ENCODE results near the gene SWI5.

DNA sequence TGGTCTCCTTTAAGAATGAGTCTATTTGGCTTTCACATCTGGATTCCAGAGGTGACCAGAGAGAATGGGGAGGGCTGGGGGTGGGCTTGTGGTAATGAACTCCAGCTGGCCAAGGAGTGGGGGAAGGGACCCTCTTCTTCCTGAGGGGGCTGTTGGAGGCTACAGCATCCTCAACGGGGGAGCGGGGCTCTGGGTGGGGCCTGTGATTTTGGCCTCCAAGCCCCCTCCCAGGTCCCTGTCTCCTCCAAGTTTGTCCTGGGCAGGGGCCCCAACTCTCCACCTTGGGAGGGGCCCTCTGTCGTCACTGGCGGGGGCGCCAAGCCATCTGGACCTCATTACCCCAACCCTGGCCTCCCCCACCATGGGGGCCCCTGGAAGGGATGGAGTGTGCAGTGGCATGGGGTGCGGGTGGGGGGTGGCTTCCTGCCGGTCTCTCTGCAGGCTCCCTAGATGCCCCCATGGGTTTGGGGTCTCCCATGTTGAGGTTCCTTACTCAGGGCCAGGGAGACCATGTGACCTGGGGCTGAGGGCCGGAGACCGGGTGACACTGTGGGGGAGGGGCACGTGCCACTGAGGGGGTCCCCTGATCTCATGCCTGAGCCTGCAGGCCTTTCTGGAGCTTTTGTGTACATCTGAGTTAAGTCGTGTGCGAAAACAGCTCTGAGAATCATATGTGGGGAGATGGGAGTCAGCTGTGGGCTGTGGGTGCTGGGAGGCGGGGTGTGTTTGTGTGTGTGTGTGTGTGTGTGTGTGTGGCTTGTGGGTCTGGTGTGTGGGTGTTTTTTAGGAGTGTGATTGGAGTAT lies 32.7 kb upstream of the SWI5 start:
- TF ChIP-seq TOX (CRISPR knock-in tag; IDR thresholded peaks at IDR 0.05; ENCODE audit: borderline replicate concordance) (no peak), ISL1 (CRISPR knock-in tag; IDR thresholded peaks at IDR 0.05) (no peak)

Measured in SK-N-SH treated with all-trans-retinoic acid at 6 μM for 48 hours (cell line).